ENCODE data around the gene CNTRL. TPM values are rescaled to one million over a fixed set of nuclear protein-coding genes. Genes with fewer than 3 reads are reported as not detected.

Gene CNTRL
- total RNA-seq, 1 experiment from 2014 or later: 11.6 TPM

DNA sequence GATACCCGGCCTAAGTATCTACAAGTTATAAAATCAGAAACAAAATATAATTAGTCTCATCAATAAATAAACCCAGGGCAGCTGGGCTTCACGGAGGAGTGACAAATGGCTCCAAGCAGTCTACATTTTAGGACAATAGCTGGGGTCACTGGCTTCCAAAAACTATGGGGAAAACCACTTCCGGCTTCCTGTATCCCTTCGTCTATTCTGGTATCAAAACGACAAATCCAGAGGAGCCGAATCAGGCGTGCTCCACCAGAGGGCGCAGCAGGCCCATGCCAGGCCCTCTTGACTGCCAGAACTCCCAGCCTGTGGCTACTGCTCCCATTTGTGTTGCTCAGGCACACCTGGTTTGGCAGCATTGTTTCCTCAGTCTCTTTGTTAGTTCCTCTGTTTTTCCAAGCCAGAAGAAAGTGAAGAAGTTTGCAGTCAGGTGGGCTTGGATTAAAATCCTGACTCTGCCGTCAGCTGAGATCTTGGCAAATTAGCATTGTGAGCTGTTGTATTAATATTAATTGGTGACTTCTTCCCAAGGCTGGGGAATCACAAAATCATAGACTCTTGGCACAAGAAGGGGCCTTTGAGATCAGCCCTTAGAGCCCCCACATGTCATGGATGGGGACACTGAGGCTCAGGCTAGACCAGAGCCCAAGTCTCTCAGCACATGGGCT, 138.5 kb downstream of the CNTRL start:
- no peak overlapping the region for H2BK5ac ChIP-seq (ENCODE audit: insufficient read length, low read length)
- H3K4me1 Mint-ChIP-seq: peaks cover 9 to 12% of the 10 kb centered on the region in 2 experiments
- no peak overlapping the region for H2BK20ac ChIP-seq (ENCODE audit: low read depth, low read length, poor library complexity, severe bottlenecking)
- no peak overlapping the region for H3K14ac ChIP-seq (ENCODE audit: insufficient read depth, low read length)
- no peak overlapping the region for H2AK5ac ChIP-seq (ENCODE audit: insufficient read length, low read length)
- H3K36me3 Mint-ChIP-seq (ENCODE audit: insufficient read depth in 1 of 3, low read depth in 3 of 3): no peaks in the 10 kb centered on the region
- no peak overlapping the region for H3K4ac ChIP-seq (ENCODE audit: low read depth, low read length)
- no peak overlapping the region for H3K9ac ChIP-seq (ENCODE audit: extremely low read depth, insufficient read length, low read length)
- H3K23me2 ChIP-seq (ENCODE audit: insufficient read length, low read depth, low read length, poor library complexity, severe bottlenecking): no peaks in the 10 kb centered on the region
- no peak overlapping the region for H3K56ac ChIP-seq (ENCODE audit: insufficient read length, low read depth, low read length)
- no peak overlapping the region for H3K4me3 Mint-ChIP-seq
- no peak overlapping the region for H4K5ac ChIP-seq (ENCODE audit: insufficient read length, low read depth, low read length)
- H3K23ac ChIP-seq (ENCODE audit: insufficient read length, low read depth, low read length): no peak overlapping the region
- H4K91ac ChIP-seq (ENCODE audit: insufficient read length, low read depth, low read length): no peak overlapping the region
- TF ChIP-seq, protein P1, sequence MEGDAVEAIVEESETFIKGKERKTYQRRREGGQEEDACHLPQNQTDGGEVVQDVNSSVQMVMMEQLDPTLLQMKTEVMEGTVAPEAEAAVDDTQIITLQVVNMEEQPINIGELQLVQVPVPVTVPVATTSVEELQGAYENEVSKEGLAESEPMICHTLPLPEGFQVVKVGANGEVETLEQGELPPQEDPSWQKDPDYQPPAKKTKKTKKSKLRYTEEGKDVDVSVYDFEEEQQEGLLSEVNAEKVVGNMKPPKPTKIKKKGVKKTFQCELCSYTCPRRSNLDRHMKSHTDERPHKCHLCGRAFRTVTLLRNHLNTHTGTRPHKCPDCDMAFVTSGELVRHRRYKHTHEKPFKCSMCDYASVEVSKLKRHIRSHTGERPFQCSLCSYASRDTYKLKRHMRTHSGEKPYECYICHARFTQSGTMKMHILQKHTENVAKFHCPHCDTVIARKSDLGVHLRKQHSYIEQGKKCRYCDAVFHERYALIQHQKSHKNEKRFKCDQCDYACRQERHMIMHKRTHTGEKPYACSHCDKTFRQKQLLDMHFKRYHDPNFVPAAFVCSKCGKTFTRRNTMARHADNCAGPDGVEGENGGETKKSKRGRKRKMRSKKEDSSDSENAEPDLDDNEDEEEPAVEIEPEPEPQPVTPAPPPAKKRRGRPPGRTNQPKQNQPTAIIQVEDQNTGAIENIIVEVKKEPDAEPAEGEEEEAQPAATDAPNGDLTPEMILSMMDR (conservative IDR thresholded peaks at IDR 0.05): peak; percentile 98
- 0 out of 2 replicates have a peak, but pooled peaks cover 2% of the 10 kb centered on the region for H3K4me1 ChIP-seq (ENCODE audit: insufficient read depth, low read length)
- H3K27me3 Mint-ChIP-seq (ENCODE audit: low read depth): peaks cover 51% of the 10 kb centered on the region
- no peaks in the 10 kb centered on the region for H3K79me1 ChIP-seq (ENCODE audit: insufficient read depth, low read depth, low read length, poor library complexity, severe bottlenecking)
- no peaks in the 10 kb centered on the region for H4K20me1 ChIP-seq (ENCODE audit: control insufficient read depth, insufficient read depth, insufficient read length)
- no CpG with 5 or more reads among the region's 9 CpGs for WGBS (ENCODE audit: extremely low coverage, insufficient read length, low lambda C conversion rate)
- H3T11ph ChIP-seq (ENCODE audit: low read length): no peak overlapping the region
- no peak overlapping the region for H4K8ac ChIP-seq (replicated peaks; ENCODE audit: insufficient read length, low read depth, low read length)
- DNase-seq: peak; percentile 95
- H3K9me3 Mint-ChIP-seq: no peaks in the 10 kb centered on the region
- H3K4me2 ChIP-seq (ENCODE audit: insufficient read depth, insufficient read length, low read length): no peak overlapping the region
- no peaks in the 10 kb centered on the region for H3K9me3 ChIP-seq (ENCODE audit: control insufficient read depth, low read depth, low read length)
- no peaks in the 10 kb centered on the region for H3K27me3 ChIP-seq (ENCODE audit: insufficient read depth, low read length)
- H3K27ac ChIP-seq (ENCODE audit: insufficient read length, low read depth, low read length): no peak overlapping the region
- no peak overlapping the region for H2AFZ ChIP-seq (ENCODE audit: low read length)
- peak overlapping the region in 1 of 3 experiments; percentile 57; a peak in 2 of 7 replicates for H3K27ac Mint-ChIP-seq
- no peak overlapping the region for H3K18ac ChIP-seq (ENCODE audit: insufficient read length, low read depth, low read length)
- H2BK15ac ChIP-seq (ENCODE audit: low read depth, low read length): no peak overlapping the region
- H2BK12ac ChIP-seq (ENCODE audit: insufficient read length, low read depth, low read length): no peak overlapping the region
- no peaks in the 10 kb centered on the region for H3K79me2 ChIP-seq (ENCODE audit: insufficient read depth, low read length)
- H2BK120ac ChIP-seq (ENCODE audit: low read depth, low read length, poor library complexity, severe bottlenecking): no peak overlapping the region
